ENCODE results near the gene PRDX2.

PRDX2 gene

DNA sequence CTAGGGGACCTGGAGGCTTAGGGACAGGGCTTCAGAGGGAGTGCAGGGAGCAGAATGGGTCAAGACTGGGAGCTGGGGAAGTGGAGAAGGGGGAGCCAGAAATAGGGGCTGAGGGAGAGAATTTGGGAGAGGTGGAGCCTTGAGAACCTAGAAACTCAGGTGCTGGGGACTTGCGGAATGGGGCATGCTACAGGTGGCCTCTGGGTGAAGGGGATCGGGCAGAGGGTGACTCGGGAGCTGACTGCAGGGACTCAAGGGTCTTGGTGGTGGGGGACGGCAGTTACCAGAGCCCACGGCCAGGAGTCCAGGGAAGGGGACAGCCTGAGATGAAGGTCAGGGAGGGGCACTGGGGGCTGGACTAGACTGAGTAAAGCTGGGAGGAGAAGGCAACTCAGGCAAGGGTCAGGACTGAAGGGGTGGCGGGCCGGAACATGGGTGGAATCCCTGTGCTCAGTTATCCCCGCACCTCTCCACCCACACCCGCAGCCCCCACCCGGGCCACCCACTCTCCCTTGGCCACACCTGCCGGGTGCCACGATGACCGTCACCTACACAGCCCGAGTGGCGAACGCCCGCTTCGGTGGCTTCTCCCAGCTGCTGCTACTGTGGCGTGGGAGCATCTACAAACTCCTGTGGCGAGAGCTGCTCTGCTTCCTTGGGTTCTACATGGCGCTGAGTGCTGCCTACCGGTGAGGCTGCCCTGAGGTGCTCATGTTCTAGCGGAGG, 49.4 kb downstream of the PRDX2 start:
- DNase-seq (ENCODE audit: insufficient read length, low spot score) (no peak), FAIRE-seq (no peak)
- no peak for TF ChIP-seq POLR2A (IDR thresholded peaks at IDR 0.05; ENCODE audit: low read depth, low read length)

DNA sequence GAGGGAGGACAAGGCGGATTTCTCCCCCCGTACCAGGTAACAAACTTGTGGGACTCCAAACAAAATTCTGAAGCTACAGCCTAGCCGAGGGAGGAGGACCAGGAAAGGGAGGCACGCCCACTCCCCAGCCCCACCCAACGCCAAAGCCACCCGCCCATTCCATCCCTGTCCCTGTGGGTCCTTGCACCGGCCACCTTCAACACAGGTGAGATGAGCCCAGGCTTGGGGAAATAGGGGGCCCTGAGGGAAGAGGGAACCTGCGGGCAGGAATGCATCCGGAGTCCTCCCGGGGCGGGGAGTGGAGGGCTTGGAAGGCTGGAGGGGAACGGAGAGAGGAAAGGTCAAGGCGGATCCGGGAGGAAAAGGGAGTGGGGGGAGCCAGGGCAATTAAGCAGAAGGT, 50.0 kb downstream of the PRDX2 start, which contains the start of gene BEST2:
TSS of gene BEST2 (plus strand) at position 157 of the 400 bp plus-strand sequence. CDS start 802 bp downstream, outside the sequence.
- DNase-seq (ENCODE audit: insufficient read length, low spot score) (no peak), FAIRE-seq (no peak)
- TF ChIP-seq POLR2A (IDR thresholded peaks at IDR 0.05; ENCODE audit: low read depth, low read length): no peak

DNA sequence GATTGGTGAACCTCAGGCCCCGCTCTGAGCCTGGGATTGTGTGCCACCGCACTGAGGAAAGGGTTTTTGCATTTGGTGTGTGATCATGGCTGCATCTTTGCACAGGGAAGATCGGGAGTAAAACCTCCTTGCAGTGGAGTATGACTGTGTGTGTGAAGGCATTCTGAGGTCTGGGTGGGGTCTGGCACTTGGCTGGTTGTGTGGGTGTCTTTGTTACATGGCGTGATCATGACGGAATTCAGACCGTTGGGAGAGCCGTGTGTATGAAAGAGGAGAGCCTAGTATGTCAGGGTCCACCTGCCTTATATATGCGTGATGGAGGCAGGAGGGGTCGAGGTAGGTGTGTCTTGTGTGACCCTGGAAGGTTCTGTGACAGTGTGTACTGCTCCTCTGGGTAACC, 50.7 kb downstream of the PRDX2 start:
- DNase-seq (ENCODE audit: insufficient read length, low spot score) (no peak), FAIRE-seq (no peak)
- TF ChIP-seq POLR2A (IDR thresholded peaks at IDR 0.05; ENCODE audit: low read depth, low read length): no peak

DNA sequence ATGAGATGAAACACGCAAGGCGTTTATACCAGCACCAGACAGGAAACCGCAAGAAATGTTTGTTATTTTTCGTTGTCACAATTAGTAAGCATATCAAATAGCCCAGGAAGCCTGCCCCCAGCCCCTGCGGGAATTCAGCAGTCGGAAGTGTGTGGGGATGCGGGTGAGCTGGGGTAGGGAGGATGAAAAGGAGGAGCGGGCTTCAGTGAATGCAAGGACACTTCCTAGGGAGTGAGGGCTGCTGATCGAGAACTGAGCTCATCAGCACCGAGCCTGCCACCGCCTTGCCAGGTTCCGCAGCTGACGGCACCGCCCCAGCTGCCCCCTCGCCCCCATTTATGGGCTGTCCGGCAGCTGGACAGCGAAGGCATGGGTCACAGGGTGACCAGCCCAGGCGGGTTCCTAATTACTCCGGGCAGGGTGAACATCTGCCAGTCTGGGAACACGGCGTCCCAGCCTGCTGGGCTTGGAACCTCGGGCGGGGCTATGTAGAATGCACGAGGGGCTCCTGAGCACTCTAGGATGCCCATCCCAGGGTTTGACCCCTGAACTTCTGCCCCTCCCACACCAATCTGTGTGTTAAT, 51.6 kb downstream of the PRDX2 start:
- FAIRE-seq (no peak), DNase-seq (ENCODE audit: insufficient read length, low spot score) (no peak)
- no peak for TF ChIP-seq POLR2A (IDR thresholded peaks at IDR 0.05; ENCODE audit: low read depth, low read length)

DNA sequence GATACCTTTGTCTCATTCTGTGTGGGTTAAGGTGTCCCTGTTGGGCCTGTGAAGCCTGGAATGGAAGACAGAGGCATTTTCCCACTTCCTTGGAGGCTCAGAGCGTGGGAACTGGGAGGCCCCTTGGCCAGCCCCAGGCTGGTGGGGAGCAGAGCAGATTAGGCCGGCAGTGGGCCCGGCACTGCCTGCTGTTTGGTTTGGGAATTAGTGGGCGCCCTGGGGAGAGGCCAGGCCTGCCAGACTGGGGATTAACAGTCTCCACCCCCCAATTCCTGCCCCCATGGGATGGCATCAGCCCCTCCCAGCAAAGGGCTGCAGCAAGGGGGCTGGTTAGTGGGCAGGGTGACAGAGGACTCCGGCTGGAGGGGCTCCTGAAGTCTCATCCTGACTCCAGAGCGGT, 53.1 kb downstream of the PRDX2 start:
- DNase-seq (ENCODE audit: insufficient read length, low spot score) (no peak), FAIRE-seq (no peak)
- TF ChIP-seq POLR2A (IDR thresholded peaks at IDR 0.05; ENCODE audit: low read depth, low read length): no peak
